ENCODE results near the gene EIF5AL1. TPM values are rescaled to one million over a fixed set of nuclear protein-coding genes. Genes with fewer than 3 reads are reported as not detected.
A peak's percentile ranks its signal among the peaks of the same experiment; 100 is the strongest.

EIF5AL1 gene
- total RNA-seq, 2 donors from 2014 or later: 0.19 to 1.6 TPM

DNA sequence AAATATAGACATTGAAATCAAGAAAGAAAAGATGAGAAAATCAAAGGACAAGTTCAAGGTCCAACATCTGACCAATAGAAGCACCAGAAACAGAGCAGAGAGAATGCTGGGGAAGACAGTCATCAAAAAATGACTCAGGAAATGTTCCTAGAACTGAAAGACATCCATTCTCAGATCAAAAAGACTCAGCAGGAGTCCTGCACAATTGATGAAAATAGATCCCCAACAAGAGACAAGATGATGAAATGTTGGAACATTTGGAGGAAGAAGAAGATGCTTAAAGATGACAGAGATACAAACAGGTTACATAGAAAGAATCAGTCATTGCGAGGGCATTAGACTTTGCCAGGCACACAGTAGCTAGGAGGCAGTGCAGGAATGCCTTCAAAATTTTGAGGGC is 30.0 kb upstream of the EIF5AL1 start:
- TF ChIP-seq, protein P1, sequence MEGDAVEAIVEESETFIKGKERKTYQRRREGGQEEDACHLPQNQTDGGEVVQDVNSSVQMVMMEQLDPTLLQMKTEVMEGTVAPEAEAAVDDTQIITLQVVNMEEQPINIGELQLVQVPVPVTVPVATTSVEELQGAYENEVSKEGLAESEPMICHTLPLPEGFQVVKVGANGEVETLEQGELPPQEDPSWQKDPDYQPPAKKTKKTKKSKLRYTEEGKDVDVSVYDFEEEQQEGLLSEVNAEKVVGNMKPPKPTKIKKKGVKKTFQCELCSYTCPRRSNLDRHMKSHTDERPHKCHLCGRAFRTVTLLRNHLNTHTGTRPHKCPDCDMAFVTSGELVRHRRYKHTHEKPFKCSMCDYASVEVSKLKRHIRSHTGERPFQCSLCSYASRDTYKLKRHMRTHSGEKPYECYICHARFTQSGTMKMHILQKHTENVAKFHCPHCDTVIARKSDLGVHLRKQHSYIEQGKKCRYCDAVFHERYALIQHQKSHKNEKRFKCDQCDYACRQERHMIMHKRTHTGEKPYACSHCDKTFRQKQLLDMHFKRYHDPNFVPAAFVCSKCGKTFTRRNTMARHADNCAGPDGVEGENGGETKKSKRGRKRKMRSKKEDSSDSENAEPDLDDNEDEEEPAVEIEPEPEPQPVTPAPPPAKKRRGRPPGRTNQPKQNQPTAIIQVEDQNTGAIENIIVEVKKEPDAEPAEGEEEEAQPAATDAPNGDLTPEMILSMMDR (IDR thresholded peaks at IDR 0.05): no peak
- no peaks in the 10 kb centered on the region for H3K27me3 ChIP-seq
- H3K4me1 ChIP-seq: no peaks in the 10 kb centered on the region
- no peak overlapping the region for H3K27ac ChIP-seq
- H3K9ac ChIP-seq (ENCODE audit: low read depth in 2 of 2, low read length in 2 of 2): no peak overlapping the region
- no peak overlapping the region for H3K4me3 ChIP-seq
- H3K36me3 ChIP-seq: no peaks in the 10 kb centered on the region
- DNase-seq: no peak
- intact Hi-C loops (cut with DNase I): no loop called here
- no peaks in the 10 kb centered on the region for H3K9me3 ChIP-seq

DNA sequence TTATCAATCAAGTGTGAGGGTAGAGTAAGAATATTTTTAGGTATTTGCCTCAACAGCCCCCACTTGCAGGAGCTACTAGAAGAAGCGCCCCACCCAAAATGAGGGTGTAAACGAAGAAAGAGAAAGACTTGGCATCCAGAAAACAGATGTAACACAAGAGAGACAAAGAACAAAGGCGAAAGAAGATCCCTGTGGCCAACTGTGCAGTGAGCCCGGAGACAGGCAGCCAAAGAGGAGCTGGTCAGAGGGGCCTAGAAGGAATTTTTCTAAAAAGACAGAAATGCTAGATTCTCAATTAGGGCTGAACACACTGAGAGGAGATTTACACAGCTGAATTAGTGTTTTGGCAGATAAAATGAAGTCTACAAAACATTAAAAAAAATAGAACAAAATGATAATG is 29.6 kb upstream of the EIF5AL1 start:
- DNase-seq: no peak
- no peak overlapping the region for H3K27ac ChIP-seq
- H3K9me3 ChIP-seq: no peaks in the 10 kb centered on the region
- no peak overlapping the region for H3K9ac ChIP-seq (ENCODE audit: low read depth in 2 of 2, low read length in 2 of 2)
- no peaks in the 10 kb centered on the region for H3K27me3 ChIP-seq
- H3K36me3 ChIP-seq: no peaks in the 10 kb centered on the region
- TF ChIP-seq, protein P1 (IDR thresholded peaks at IDR 0.05): no peak
- no peaks in the 10 kb centered on the region for H3K4me1 ChIP-seq
- intact Hi-C loops (cut with DNase I): no loop called here
- no peak overlapping the region for H3K4me3 ChIP-seq

DNA sequence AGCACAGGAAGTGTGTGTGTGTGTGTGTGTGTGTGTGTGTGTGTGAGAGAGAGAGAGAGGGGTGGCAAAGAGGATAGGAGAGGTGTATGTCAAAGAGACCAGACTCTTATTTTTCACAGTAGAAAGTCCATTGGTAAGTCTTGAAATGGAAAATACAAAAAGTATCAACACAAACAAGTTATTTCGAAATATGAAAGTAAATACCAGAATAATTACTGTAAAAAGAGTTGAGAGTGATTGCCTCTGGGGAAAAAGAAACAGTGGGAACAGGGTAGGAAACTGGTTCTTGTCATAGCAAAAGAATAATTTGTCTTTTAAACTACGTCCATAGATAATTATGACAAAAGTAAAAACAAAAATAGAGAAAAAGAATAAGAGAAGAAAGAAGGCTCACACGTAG is 29.0 kb upstream of the EIF5AL1 start:
- H3K4me3 ChIP-seq: no peak overlapping the region
- DNase-seq: no peak
- no peaks in the 10 kb centered on the region for H3K36me3 ChIP-seq
- TF ChIP-seq, protein P1 (IDR thresholded peaks at IDR 0.05): no peak
- H3K27ac ChIP-seq: peak overlapping the region; percentile 36
- no peak overlapping the region for H3K9ac ChIP-seq (ENCODE audit: low read depth in 2 of 2, low read length in 2 of 2)
- H3K4me1 ChIP-seq: no peaks in the 10 kb centered on the region
- H3K9me3 ChIP-seq: no peaks in the 10 kb centered on the region
- intact Hi-C loops (cut with DNase I): no loop called here
- H3K27me3 ChIP-seq: no peaks in the 10 kb centered on the region

DNA sequence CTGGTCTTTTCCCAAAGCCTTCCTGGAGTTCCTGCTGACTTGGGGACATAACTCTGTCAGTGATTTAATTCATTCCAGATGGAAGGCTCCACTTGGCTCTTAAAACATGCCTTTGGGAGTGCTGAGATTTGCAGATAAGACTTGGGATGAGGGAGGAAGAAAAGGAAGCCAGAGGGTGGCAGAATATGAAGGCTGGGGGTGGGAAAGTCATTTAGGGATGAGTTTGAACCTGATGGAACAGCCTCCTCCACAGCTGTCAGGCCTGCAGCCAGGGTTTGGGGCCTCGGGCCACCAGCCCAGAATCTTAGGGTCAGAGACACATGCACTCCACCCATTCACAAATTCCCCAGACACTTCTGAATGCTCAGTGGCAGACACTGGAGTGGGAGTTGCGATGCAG is 28.4 kb upstream of the EIF5AL1 start:
- DNase-seq: peak; percentile 36
- H3K4me3 ChIP-seq: no peak overlapping the region
- intact Hi-C loops (cut with DNase I): no loop called here
- TF ChIP-seq, protein P1 (IDR thresholded peaks at IDR 0.05): no peak
- H3K36me3 ChIP-seq: no peaks in the 10 kb centered on the region
- peak overlapping the region; percentile 36 for H3K27ac ChIP-seq
- no peaks in the 10 kb centered on the region for H3K9me3 ChIP-seq
- H3K27me3 ChIP-seq: no peaks in the 10 kb centered on the region
- H3K4me1 ChIP-seq: no peaks in the 10 kb centered on the region
- no peak overlapping the region for H3K9ac ChIP-seq (ENCODE audit: low read depth in 2 of 2, low read length in 2 of 2)

DNA sequence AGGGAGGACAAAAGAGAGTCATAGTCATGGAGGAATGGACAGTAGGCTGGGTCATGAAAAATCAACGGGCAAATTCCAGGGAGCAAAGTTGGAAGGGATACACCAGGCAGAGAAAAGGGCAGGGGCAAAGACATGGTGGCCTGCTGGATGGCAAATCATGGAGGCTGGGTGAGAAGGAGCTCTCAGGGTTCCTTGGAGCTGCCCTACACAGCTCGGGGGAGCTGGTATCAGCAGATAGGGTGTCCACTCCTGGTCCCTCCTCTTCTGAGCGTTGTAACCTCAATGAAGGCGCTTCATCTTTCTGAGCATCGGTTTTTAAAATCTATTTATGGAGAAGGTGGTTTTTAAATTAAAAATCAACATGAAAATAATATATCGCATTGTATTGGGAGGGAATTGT is 27.9 kb upstream of the EIF5AL1 start:
- TF ChIP-seq, protein P1 (IDR thresholded peaks at IDR 0.05): no peak
- H3K27me3 ChIP-seq: no peaks in the 10 kb centered on the region
- no peaks in the 10 kb centered on the region for H3K4me1 ChIP-seq
- H3K27ac ChIP-seq: no peak overlapping the region
- H3K9me3 ChIP-seq: no peaks in the 10 kb centered on the region
- no peaks in the 10 kb centered on the region for H3K36me3 ChIP-seq
- H3K9ac ChIP-seq (ENCODE audit: low read depth in 2 of 2, low read length in 2 of 2): no peak overlapping the region
- intact Hi-C loops (cut with DNase I): no loop called here
- DNase-seq: no peak
- no peak overlapping the region for H3K4me3 ChIP-seq
